Measurements from ENCODE around the gene SAMD3. TPM values are rescaled to one million over a fixed set of nuclear protein-coding genes. Genes with fewer than 3 reads are reported as not detected.
"Not testable (repeated sequence)": the region's sequence is repeated elsewhere in the genome, so short reads cannot be mapped to it uniquely, and the experiment has no call there.

SAMD3 gene
- total and polyA plus RNA-seq, 2 of the 8 experiments (the other 6 are each of a cell fraction or from before 2014, with no cell fraction given) = 1.8 to 1.9 TPM

DNA sequence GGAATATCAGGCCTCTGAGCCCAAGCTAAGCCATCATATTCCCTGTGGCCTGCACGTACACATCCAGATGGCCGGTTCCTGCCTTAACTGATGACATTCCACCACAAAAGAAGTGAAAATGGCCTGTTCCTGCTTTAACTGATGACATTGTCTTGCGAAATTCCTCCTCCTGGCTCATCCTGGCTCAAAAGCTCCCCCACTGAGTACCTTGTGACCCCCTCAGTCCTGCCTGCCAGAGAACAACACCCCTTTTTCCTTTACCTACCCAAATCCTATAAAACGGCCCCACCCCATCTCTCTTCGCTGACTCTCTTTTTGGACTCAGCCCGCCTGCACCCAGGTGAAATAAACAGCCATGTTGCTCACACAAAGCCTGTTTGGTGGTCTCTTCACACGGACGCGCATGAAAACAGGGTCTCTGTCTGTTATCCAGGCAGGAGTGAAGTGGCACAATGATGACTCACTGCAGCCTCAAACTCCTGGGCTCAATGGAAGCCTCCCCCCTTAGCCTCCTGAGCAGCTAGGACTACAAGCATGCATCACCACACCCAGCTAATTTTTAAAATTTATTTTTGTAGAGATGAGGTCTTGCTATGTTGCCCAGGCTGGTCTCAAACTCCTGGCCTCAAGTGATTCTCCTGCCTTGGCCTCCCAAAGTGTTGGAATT, 24.8 kb downstream of the SAMD3 start:
- H3K14ac ChIP-seq (ENCODE audit: insufficient read length); H3K4me1 ChIP-seq (replicated peaks in 1 of 4; ENCODE audit: control insufficient read depth in 3 of 4, insufficient read depth in 4 of 4, low read length in 3 of 4); H4K8ac ChIP-seq (ENCODE audit: extremely low read depth, insufficient read depth, low read length); H3K27ac ChIP-seq (ENCODE audit: low read depth, low read length); H4K20me1 ChIP-seq (replicated peaks in 1 of 2; ENCODE audit: control insufficient read depth in 1 of 2, insufficient read depth in 2 of 2, low read length in 2 of 2); H3K4ac ChIP-seq (replicated peaks; ENCODE audit: insufficient read length, low read depth, low read length); H3K23ac ChIP-seq (ENCODE audit: insufficient read length); H3K27me3 ChIP-seq (replicated peaks in 1 of 4; ENCODE audit: control insufficient read depth in 3 of 4, extremely low read depth in 1 of 4, insufficient read depth in 3 of 4, low read length in 3 of 4); H2AK5ac ChIP-seq (ENCODE audit: low read depth, low read length); H3K4me2 ChIP-seq (ENCODE audit: insufficient read depth in 1 of 2, low read depth in 2 of 2, low read length in 2 of 2); POLR2A ChIA-PET (ENCODE audit: partially characterized antibody); FAIRE-seq; H2AFZ ChIP-seq (ENCODE audit: low read length); H3K4me3 ChIP-seq (ENCODE audit: extremely low read depth in 1 of 4, insufficient read depth in 2 of 4, low read depth in 3 of 4, low read length in 4 of 4); H3K79me2 ChIP-seq (ENCODE audit: control insufficient read depth in 1 of 2, insufficient read depth in 2 of 2, low read length in 2 of 2); H3K23me2 ChIP-seq (ENCODE audit: low read depth, low read length); H3K9ac ChIP-seq (replicated peaks in 1 of 4; ENCODE audit: extremely low read depth in 1 of 4, low read depth in 3 of 4, low read length in 3 of 4); H3K36me3 ChIP-seq (ENCODE audit: control insufficient read depth in 2 of 4, insufficient read depth in 4 of 4, low read length in 3 of 4); H2BK15ac ChIP-seq (ENCODE audit: low read length); H3K9me3 ChIP-seq (ENCODE audit: insufficient read depth in 2 of 2, low read depth in 1 of 2, low read length in 1 of 2); H3K79me1 ChIP-seq (ENCODE audit: low read depth, low read length): not testable (repeated sequence)
- peak; percentile 70 for TF ChIP-seq CEBPB (IDR thresholded peaks at IDR 0.05; ENCODE audit: low read depth, low read length)
- TF ChIP-seq KDM1A (IDR thresholded peaks at IDR 0.05; ENCODE audit: borderline replicate concordance, low read length) = 0 out of 2 replicates have a peak, but pooled peaks have one; percentile 50
- peak; percentile 47; the same call in 1 of the 2 replicates for TF ChIP-seq TEAD4 (IDR thresholded peaks at IDR 0.05; ENCODE audit: low read depth, low read length)
- TF ChIP-seq NANOG (IDR thresholded peaks at IDR 0.05; ENCODE audit: insufficient read depth, low read depth, low read length, poor library complexity, severe bottlenecking) = peak; percentile 33
- peak overlapping the region; percentile 100 for H2BK120ac ChIP-seq (replicated peaks; ENCODE audit: low read depth, low read length)
- H2BK12ac ChIP-seq (ENCODE audit: low read depth, low read length) = peak overlapping the region; percentile 53; the same call in 1 of the 2 replicates
- H4K5ac ChIP-seq (ENCODE audit: insufficient read length, low read depth, low read length) = peak overlapping the region; percentile 83
- H3K18ac ChIP-seq (ENCODE audit: extremely low read depth, low read length) = peak overlapping the region; percentile 64; the same call in 1 of the 2 replicates
- peak overlapping the region; percentile 100; the same call in 1 of the 2 replicates for H2BK20ac ChIP-seq (ENCODE audit: low read length)
- CTCF ChIA-PET (ENCODE audit: partially characterized antibody) = interaction anchor here (0.6 to 2.2 kb wide), 2 partner anchors 14 to 885 kb away, joined by 4 to 5 read pairs; no protein-coding TSS in a partner anchor
- H4K91ac ChIP-seq (replicated peaks; ENCODE audit: insufficient read length, low read length) = peak overlapping the region; percentile 99
- peak overlapping the region; percentile 59 for H3K56ac ChIP-seq (replicated peaks; ENCODE audit: insufficient read length, low read depth, low read length)
- peak overlapping the region; percentile 95; the same call in 1 of the 2 replicates for H2BK5ac ChIP-seq (ENCODE audit: low read depth, low read length)
- peak; percentile 43 to 52 for DNase-seq (ENCODE audit: low read depth in 1 of 2, low spot score in 2 of 2)
- WGBS, 2 experiments (ENCODE audit: extremely low coverage in 1 of 2, insufficient coverage in 1 of 2, insufficient read length in 1 of 2, insufficient replicate concordance in 2 of 2, low coverage in 1 of 2, low lambda C conversion rate in 2 of 2, missing lambda C conversion rate in 1 of 2) = 74% methylated on average over 9 of the region's 9 CpGs; no CpG with 5 or more reads in 1 of the 2 experiments

All from H1 (cell line).